HUES6 (cell line): Measurements from ENCODE around the gene ATOX1.

Source experiments
- H3K27ac ChIP-seq: 2 replicates; pipeline ENCODE4 v1.7.0; 2013; ENCODE audit warnings: low read depth, mild to moderate bottlenecking, low read length, inconsistent platforms
- H3K27me3 ChIP-seq: 2 replicates; pipeline ENCODE4 v1.6.1; 2013; ENCODE audit warnings: low read length; ENCODE audit not compliant: control insufficient read depth, insufficient read depth
- H3K36me3 ChIP-seq: 2 replicates; pipeline ENCODE4 v1.6.1; 2013; ENCODE audit warnings: low read length; ENCODE audit not compliant: control insufficient read depth, insufficient read depth
- H3K4me1 ChIP-seq: 2 replicates; pipeline ENCODE4 v1.6.1; 2013; ENCODE audit warnings: low read length; ENCODE audit not compliant: control insufficient read depth, insufficient read depth
- H3K4me3 ChIP-seq: 2 replicates; pipeline ENCODE4 v1.5.1; 2013; ENCODE audit warnings: low read depth, low read length
- H3K9ac ChIP-seq: one replicate; pipeline ENCODE4 v1.6.1; 2013; ENCODE audit warnings: mild to moderate bottlenecking, low read length
- H3K9me3 ChIP-seq: 2 replicates; pipeline ENCODE4 v1.6.1; 2013; ENCODE audit warnings: low read depth, low read length; ENCODE audit not compliant: control insufficient read depth, insufficient read depth

Gene ATOX1

GRCh38 chr5:151766975-151767374, 8.5 kb upstream of the ATOX1 start:
- Histone ChIP-seq H3K4me3 (no peak overlapping the region), H3K9ac (no peak overlapping the region), H3K27ac (no peak overlapping the region), H3K27me3 (no peaks in the 10 kb centered on the region), H3K36me3 (no peaks in the 10 kb centered on the region), H3K4me1 (no peaks in the 10 kb centered on the region), H3K9me3 (no peaks in the 10 kb centered on the region)

GRCh38 chr5:151764801-151765200, 6.4 kb upstream of the ATOX1 start:
- no peak overlapping the region for H3K9ac ChIP-seq
- H3K9me3 ChIP-seq, result no peaks in the 10 kb centered on the region
- no peaks in the 10 kb centered on the region for H3K27me3 ChIP-seq
- no peak overlapping the region for H3K27ac ChIP-seq
- no peaks in the 10 kb centered on the region for H3K36me3 ChIP-seq
- no peak overlapping the region for H3K4me3 ChIP-seq
- no peaks in the 10 kb centered on the region for H3K4me1 ChIP-seq

- no peak overlapping the region for H3K27ac ChIP-seq
- no peaks in the 10 kb centered on the region for H3K27me3 ChIP-seq
- peak overlapping the region; percentile 47 for H3K9ac ChIP-seq
- peaks cover under 1% of the 10 kb centered on the region for H3K36me3 ChIP-seq
- H3K4me3 ChIP-seq, result peak overlapping the region; percentile 61
- peaks cover 24% of the 10 kb centered on the region for H3K4me1 ChIP-seq
- no peaks in the 10 kb centered on the region for H3K9me3 ChIP-seq
Measured at GRCh38 chr5:151758141-151758429, 346 bp downstream of the ATOX1 start.

- Histone ChIP-seq H3K4me1 (peaks cover 24% of the 10 kb centered on the region), H3K36me3 (peaks cover 6% of the 10 kb centered on the region), H3K9ac (peak overlapping the region; percentile 47), H3K9me3 (no peaks in the 10 kb centered on the region), H3K4me3 (peak overlapping the region; percentile 61), H3K27me3 (no peaks in the 10 kb centered on the region), H3K27ac (no peak overlapping the region)
Measured at GRCh38 chr5:151757233-151758140, 944 bp downstream of the ATOX1 start.

- no peak overlapping the region for H3K4me3 ChIP-seq
- peaks cover 24% of the 10 kb centered on the region for H3K4me1 ChIP-seq
- H3K9me3 ChIP-seq, result no peaks in the 10 kb centered on the region
- peaks cover 6% of the 10 kb centered on the region for H3K36me3 ChIP-seq
- H3K27me3 ChIP-seq, result no peaks in the 10 kb centered on the region
- peak overlapping the region; percentile 14 for H3K9ac ChIP-seq
- no peak overlapping the region for H3K27ac ChIP-seq
Measured at GRCh38 chr5:151755383-151755782, 3.0 kb downstream of the ATOX1 start.

GRCh38 chr5:151751593-151751992, 6.8 kb downstream of the ATOX1 start:
- Histone ChIP-seq H3K4me3 (no peak overlapping the region), H3K9ac (no peak overlapping the region), H3K36me3 (peaks cover 6% of the 10 kb centered on the region), H3K27ac (no peak overlapping the region), H3K9me3 (no peaks in the 10 kb centered on the region), H3K4me1 (peaks cover 8% of the 10 kb centered on the region), H3K27me3 (no peaks in the 10 kb centered on the region)

GRCh38 chr5:151751091-151751490, 7.3 kb downstream of the ATOX1 start:
- H3K27ac ChIP-seq, result no peak overlapping the region
- H3K4me1 ChIP-seq, result peaks cover 8% of the 10 kb centered on the region
- no peak overlapping the region for H3K9ac ChIP-seq

GRCh38 chr5:151750121-151750520, 8.3 kb downstream of the ATOX1 start:
- H3K36me3 ChIP-seq, result peaks cover 18% of the 10 kb centered on the region
- peaks cover 3% of the 10 kb centered on the region; the same call in 1 of the 2 replicates for H3K4me1 ChIP-seq
- H3K9ac ChIP-seq, result no peak overlapping the region
- no peaks in the 10 kb centered on the region for H3K9me3 ChIP-seq
- no peak overlapping the region for H3K27ac ChIP-seq
- no peaks in the 10 kb centered on the region for H3K27me3 ChIP-seq
- no peak overlapping the region for H3K4me3 ChIP-seq

More at GRCh38 chr5:151751091-151751490, 7.3 kb downstream of the ATOX1 start:
- Histone ChIP-seq H3K27me3 (no peaks in the 10 kb centered on the region), H3K4me3 (no peak overlapping the region), H3K9me3 (no peaks in the 10 kb centered on the region), H3K36me3 (peaks cover 8% of the 10 kb centered on the region)

- Histone ChIP-seq H3K4me3 (no peak overlapping the region), H3K9ac (no peak overlapping the region), H3K27me3 (no peaks in the 10 kb centered on the region), H3K36me3 (peaks cover 23% of the 10 kb centered on the region), H3K9me3 (no peaks in the 10 kb centered on the region), H3K4me1 (peaks cover 6% of the 10 kb centered on the region), H3K27ac (no peak overlapping the region)
Measured at GRCh38 chr5:151745071-151745705, 13.2 kb downstream of the ATOX1 start.

GRCh38 chr5:151743530-151743929, 14.9 kb downstream of the ATOX1 start:
- H3K27ac ChIP-seq, result no peak overlapping the region
- no peak overlapping the region for H3K9ac ChIP-seq
- H3K4me3 ChIP-seq, result no peak overlapping the region
- no peaks in the 10 kb centered on the region for H3K27me3 ChIP-seq
- peaks cover 23% of the 10 kb centered on the region for H3K36me3 ChIP-seq
- H3K4me1 ChIP-seq, result peaks cover 16% of the 10 kb centered on the region
- H3K9me3 ChIP-seq, result no peaks in the 10 kb centered on the region

GRCh38 chr5:151742870-151743294, 15.5 kb downstream of the ATOX1 start:
- Histone ChIP-seq H3K36me3 (peaks cover 23% of the 10 kb centered on the region), H3K4me1 (peaks cover 16% of the 10 kb centered on the region), H3K9me3 (no peaks in the 10 kb centered on the region), H3K4me3 (no peak overlapping the region), H3K9ac (no peak overlapping the region), H3K27me3 (no peaks in the 10 kb centered on the region), H3K27ac (no peak overlapping the region)
